Measurements from ENCODE around the gene PARP11. TPM values are rescaled to one million over a fixed set of nuclear protein-coding genes. Genes with fewer than 3 reads are reported as not detected.

The PARP11 gene
- total RNA-seq, 1 donor from 2014 or later: 19.0 TPM

DNA sequence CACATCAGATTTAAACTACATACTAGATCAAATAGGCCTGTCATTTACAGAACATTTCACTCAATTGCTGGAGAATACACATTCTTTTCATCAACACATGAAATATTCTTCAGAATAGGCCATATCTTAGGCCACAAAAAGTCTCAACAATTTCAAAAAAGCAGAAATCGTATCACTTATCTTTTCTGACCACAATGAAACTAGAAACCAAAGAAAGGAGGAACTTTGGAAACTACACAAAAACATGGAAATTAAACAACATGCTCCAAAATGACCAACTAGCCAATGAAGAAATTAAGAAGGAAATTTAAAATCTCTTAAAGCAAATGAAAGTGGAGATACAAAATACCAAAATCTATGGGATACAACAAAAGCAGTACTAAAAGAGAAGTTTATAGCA, 35.1 kb downstream of the PARP11 start:
- Mint-ChIP-seq H3K9me3 (ENCODE audit: unreplicated experiment) (no peaks in the 10 kb centered on the region), H3K4me1 (ENCODE audit: low read depth, unreplicated experiment) (no peaks in the 10 kb centered on the region), H3K36me3 (ENCODE audit: unreplicated experiment) (peaks cover 22% of the 10 kb centered on the region), H3K27ac (ENCODE audit: unreplicated experiment) (no peak overlapping the region), H3K27me3 (ENCODE audit: unreplicated experiment) (peaks cover 1% of the 10 kb centered on the region), H3K4me3 (ENCODE audit: unreplicated experiment) (no peak overlapping the region)
- DNase-seq: no peak
- TF ChIP-seq, protein P1, sequence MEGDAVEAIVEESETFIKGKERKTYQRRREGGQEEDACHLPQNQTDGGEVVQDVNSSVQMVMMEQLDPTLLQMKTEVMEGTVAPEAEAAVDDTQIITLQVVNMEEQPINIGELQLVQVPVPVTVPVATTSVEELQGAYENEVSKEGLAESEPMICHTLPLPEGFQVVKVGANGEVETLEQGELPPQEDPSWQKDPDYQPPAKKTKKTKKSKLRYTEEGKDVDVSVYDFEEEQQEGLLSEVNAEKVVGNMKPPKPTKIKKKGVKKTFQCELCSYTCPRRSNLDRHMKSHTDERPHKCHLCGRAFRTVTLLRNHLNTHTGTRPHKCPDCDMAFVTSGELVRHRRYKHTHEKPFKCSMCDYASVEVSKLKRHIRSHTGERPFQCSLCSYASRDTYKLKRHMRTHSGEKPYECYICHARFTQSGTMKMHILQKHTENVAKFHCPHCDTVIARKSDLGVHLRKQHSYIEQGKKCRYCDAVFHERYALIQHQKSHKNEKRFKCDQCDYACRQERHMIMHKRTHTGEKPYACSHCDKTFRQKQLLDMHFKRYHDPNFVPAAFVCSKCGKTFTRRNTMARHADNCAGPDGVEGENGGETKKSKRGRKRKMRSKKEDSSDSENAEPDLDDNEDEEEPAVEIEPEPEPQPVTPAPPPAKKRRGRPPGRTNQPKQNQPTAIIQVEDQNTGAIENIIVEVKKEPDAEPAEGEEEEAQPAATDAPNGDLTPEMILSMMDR (IDR thresholded peaks at IDR 0.05; ENCODE audit: partially characterized antibody, unreplicated experiment): no peak

DNA sequence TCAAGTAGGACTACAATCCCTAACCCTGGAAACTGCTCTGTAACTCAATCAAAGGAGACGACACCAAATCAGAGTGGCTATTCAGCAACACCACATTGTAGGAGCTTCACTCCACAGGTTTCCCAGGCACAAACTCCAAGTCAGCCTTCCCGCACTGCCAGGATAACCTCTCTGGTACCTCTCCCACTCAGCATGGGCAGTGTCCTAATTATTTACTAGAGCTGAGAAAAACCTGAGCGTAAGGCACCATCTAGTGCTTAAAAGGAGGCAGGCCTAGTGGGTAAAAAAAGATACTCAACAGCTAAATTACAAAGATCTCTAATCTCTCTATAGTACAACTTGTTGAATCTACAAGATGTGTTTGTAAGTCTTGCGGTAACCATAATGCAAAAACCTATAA, 36.1 kb downstream of the PARP11 start:
- no peak for DNase-seq
- peaks cover 19% of the 10 kb centered on the region for H3K36me3 Mint-ChIP-seq (ENCODE audit: unreplicated experiment)
- peaks cover 1% of the 10 kb centered on the region for H3K27me3 Mint-ChIP-seq (ENCODE audit: unreplicated experiment)
- TF ChIP-seq, protein P1 (IDR thresholded peaks at IDR 0.05; ENCODE audit: partially characterized antibody, unreplicated experiment): no peak
- H3K4me3 Mint-ChIP-seq (ENCODE audit: unreplicated experiment): no peak overlapping the region
- H3K9me3 Mint-ChIP-seq (ENCODE audit: unreplicated experiment): no peaks in the 10 kb centered on the region
- H3K27ac Mint-ChIP-seq (ENCODE audit: unreplicated experiment): no peak overlapping the region
- no peaks in the 10 kb centered on the region for H3K4me1 Mint-ChIP-seq (ENCODE audit: low read depth, unreplicated experiment)

DNA sequence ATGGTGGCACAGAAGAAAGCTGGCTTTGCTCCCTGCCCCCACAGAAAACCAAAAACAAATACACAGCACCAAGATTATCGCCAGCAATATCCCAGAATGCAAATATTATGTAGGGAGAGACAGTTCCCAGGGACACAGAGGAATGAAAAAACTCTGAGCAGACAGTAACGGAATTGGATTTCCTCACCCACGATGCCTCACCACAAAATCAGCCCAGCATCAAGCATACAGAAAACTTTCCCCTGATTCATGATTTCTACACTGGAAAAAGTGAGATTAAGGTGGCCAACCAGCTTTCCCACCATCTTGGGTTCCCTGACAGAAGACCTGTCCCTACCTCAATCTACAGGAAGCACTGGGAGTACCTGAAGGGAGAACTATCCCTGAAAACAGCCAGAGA, 36.6 kb downstream of the PARP11 start:
- H3K4me1 Mint-ChIP-seq (ENCODE audit: low read depth, unreplicated experiment): no peaks in the 10 kb centered on the region
- TF ChIP-seq, protein P1 (IDR thresholded peaks at IDR 0.05; ENCODE audit: partially characterized antibody, unreplicated experiment): no peak
- no peaks in the 10 kb centered on the region for H3K9me3 Mint-ChIP-seq (ENCODE audit: unreplicated experiment)
- peaks cover 15% of the 10 kb centered on the region for H3K36me3 Mint-ChIP-seq (ENCODE audit: unreplicated experiment)
- DNase-seq: no peak
- H3K4me3 Mint-ChIP-seq (ENCODE audit: unreplicated experiment): peak overlapping the region; percentile 19
- H3K27ac Mint-ChIP-seq (ENCODE audit: unreplicated experiment): no peak overlapping the region
- H3K27me3 Mint-ChIP-seq (ENCODE audit: unreplicated experiment): peaks cover 1% of the 10 kb centered on the region

DNA sequence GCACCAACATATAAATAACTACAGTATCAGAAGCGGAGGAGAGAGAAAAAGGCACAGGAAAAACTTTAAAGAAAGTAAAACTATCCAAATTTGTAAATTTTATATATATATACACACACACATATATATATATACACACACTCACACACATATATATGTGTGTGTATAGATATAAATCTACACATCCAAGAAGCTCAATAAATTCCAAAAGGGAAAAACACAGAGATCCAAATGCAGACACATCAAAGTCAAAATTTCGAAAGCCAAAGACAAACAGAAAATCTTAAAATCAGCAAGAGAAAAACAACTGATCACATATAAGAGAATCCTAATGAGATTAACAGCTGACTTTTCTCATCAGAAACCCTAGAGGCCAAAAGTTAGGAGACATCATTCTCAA, 37.3 kb downstream of the PARP11 start:
- Mint-ChIP-seq H3K9me3 (ENCODE audit: unreplicated experiment) (no peaks in the 10 kb centered on the region), H3K27ac (ENCODE audit: unreplicated experiment) (no peak overlapping the region), H3K36me3 (ENCODE audit: unreplicated experiment) (peaks cover 11% of the 10 kb centered on the region), H3K4me3 (ENCODE audit: unreplicated experiment) (no peak overlapping the region), H3K4me1 (ENCODE audit: low read depth, unreplicated experiment) (no peaks in the 10 kb centered on the region), H3K27me3 (ENCODE audit: unreplicated experiment) (peaks cover 1% of the 10 kb centered on the region)
- DNase-seq: no peak
- TF ChIP-seq, protein P1 (IDR thresholded peaks at IDR 0.05; ENCODE audit: partially characterized antibody, unreplicated experiment): no peak

DNA sequence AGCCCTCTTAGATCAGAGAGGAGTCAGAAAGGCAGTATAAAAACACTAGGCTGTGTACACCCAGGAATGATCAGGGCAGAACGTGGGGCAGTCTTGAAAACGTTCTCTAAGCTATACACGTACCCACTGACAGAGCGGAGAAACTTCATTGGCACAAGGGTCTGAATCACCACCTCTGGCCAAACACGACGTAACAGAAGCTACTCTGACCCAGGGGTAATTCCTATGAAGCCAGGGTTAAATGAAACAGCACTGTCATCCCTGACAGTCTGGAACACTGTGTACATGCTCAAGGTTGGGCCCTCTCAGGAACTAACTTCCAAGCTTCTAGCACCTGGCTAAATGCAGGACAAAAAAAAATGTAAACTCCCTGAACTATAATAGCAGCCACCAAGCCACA, 38.4 kb downstream of the PARP11 start:
- H3K4me1 Mint-ChIP-seq (ENCODE audit: low read depth, unreplicated experiment): no peaks in the 10 kb centered on the region

More for the DNA sequence above, 38.4 kb downstream of the PARP11 start:
- no peak overlapping the region for H3K27ac Mint-ChIP-seq (ENCODE audit: unreplicated experiment)
- no peak for DNase-seq
- H3K9me3 Mint-ChIP-seq (ENCODE audit: unreplicated experiment): no peaks in the 10 kb centered on the region
- no peak overlapping the region for H3K4me3 Mint-ChIP-seq (ENCODE audit: unreplicated experiment)
- H3K36me3 Mint-ChIP-seq (ENCODE audit: unreplicated experiment): peaks cover 5% of the 10 kb centered on the region
- H3K27me3 Mint-ChIP-seq (ENCODE audit: unreplicated experiment): peaks cover 1% of the 10 kb centered on the region
- TF ChIP-seq, protein P1 (IDR thresholded peaks at IDR 0.05; ENCODE audit: partially characterized antibody, unreplicated experiment): no peak
